ENCODE measurements around the gene XIAP.

DNA sequence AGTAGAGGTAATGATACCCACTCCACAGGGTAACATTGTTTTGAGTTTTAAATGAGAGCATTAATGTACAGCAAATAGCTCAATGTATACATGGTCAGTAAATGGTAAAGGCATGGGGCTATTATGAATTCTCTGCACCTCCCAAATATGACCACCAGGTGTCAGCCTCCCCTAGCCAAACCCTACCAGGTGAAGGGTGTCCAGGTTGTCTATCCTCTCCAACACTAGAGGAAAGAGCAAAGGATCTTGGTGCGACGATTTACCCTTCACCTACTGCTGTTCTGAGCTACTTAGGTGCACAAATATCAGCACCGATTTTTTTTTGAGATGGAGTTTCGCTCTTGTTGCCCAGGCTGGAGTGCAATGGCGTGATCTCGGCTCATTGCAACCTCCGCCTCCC lies 26.5 kb upstream of the XIAP start:
- TF ChIP-seq, protein P1, sequence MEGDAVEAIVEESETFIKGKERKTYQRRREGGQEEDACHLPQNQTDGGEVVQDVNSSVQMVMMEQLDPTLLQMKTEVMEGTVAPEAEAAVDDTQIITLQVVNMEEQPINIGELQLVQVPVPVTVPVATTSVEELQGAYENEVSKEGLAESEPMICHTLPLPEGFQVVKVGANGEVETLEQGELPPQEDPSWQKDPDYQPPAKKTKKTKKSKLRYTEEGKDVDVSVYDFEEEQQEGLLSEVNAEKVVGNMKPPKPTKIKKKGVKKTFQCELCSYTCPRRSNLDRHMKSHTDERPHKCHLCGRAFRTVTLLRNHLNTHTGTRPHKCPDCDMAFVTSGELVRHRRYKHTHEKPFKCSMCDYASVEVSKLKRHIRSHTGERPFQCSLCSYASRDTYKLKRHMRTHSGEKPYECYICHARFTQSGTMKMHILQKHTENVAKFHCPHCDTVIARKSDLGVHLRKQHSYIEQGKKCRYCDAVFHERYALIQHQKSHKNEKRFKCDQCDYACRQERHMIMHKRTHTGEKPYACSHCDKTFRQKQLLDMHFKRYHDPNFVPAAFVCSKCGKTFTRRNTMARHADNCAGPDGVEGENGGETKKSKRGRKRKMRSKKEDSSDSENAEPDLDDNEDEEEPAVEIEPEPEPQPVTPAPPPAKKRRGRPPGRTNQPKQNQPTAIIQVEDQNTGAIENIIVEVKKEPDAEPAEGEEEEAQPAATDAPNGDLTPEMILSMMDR (IDR thresholded peaks at IDR 0.05), result peak; percentile 70 to 90 (median 82)
- no peak for TF ChIP-seq POLR2A (IDR thresholded peaks at IDR 0.05)
